ENCODE measurements around the gene SOS2.

The SOS2 gene

DNA sequence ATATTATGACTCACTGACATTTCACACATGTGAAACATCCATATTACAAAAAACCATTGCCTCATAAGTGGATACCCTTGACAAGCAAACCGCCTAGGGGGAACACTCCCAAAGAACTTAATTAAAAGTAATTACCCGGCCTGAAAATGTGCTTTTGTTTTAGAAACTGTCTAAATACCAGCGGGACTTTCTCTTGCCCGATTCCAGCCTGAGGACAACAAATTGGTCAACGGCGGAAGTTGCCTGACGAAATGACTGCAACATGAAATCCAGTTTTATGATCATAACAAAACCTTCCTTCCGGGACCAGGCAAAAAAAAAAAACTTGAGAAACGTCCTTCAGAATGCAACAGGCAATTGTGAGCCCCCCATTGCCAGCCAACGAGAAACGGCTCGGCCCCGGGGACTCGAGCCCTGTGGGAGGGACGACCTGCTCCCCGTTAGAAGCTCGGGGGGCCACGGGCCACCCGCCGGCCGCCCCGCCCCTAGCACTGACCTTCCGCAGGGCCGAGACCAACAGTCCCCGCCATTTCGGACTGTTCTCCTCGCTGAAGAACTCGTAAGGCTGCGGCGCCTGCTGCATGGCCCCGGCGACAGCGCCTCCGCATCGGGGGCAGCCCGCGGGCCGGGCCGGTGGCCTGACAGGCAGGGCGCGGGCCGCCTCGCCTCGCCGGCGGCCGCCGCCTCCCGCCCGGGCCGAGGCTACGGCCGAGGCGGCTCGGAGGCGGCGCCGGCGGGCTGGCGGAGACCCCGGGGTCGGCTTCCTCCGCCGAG, 490 bp downstream of the SOS2 start:
- no peak for TF ChIP-seq CTCF (IDR thresholded peaks at IDR 0.05; ENCODE audit: low read depth, low read length)
- peak; percentile 66 to 70 for DNase-seq (ENCODE audit: low read depth in 2 of 2)
- peak overlapping the region; percentile 75 to 83 for H3K4me3 ChIP-seq (replicated peaks in 1 of 2; ENCODE audit: low read depth in 2 of 2, low read length in 2 of 2)

- no peak for DNase-seq (ENCODE audit: low read depth in 2 of 2)
- H3K4me3 ChIP-seq (replicated peaks in 1 of 2; ENCODE audit: low read depth in 2 of 2, low read length in 2 of 2), result peak overlapping the region; percentile 75 to 83
- TF ChIP-seq CTCF (IDR thresholded peaks at IDR 0.05; ENCODE audit: low read depth, low read length), result no peak
Measured at GRCh38 chr14:50230401-50230700, 1.0 kb downstream of the SOS2 start.

- no peak for DNase-seq (ENCODE audit: low read depth in 2 of 2)
- no peak for TF ChIP-seq CTCF (IDR thresholded peaks at IDR 0.05; ENCODE audit: low read depth, low read length)
- peak overlapping the region; percentile 75 to 83 for H3K4me3 ChIP-seq (replicated peaks in 1 of 2; ENCODE audit: low read depth in 2 of 2, low read length in 2 of 2)
Measured at GRCh38 chr14:50229681-50230080, 1.7 kb downstream of the SOS2 start.

- H3K4me3 ChIP-seq (replicated peaks in 1 of 2; ENCODE audit: low read depth in 2 of 2, low read length in 2 of 2), result no peak overlapping the region
- DNase-seq (ENCODE audit: low read depth in 2 of 2), result no peak
- TF ChIP-seq CTCF (IDR thresholded peaks at IDR 0.05; ENCODE audit: low read depth, low read length), result no peak
Measured at GRCh38 chr14:50228313-50228712, 3.1 kb downstream of the SOS2 start.

DNA sequence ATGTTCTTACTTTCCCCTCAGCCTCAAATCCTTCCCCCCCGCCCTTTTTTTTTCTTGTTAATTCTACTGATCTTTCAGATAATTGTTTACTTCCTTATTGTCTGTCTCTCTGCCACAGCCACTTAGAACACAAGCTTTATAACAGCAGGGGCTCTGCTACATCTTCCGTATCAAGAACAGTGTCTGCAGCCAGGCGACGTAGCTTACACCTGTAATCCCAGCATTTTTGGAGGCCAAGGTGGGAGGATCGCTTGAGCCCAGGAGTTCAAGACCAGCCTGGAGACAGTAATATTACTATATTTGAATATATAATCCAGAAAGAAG, 5.4 kb downstream of the SOS2 start:
- no peak overlapping the region for H3K4me3 ChIP-seq (replicated peaks in 1 of 2; ENCODE audit: low read depth in 2 of 2, low read length in 2 of 2)
- TF ChIP-seq CTCF (IDR thresholded peaks at IDR 0.05; ENCODE audit: low read depth, low read length), result no peak
- DNase-seq (ENCODE audit: low read depth in 2 of 2), result no peak

GRCh38 chr14:50225067-50225973, 6.1 kb downstream of the SOS2 start:
- no peak for TF ChIP-seq CTCF (IDR thresholded peaks at IDR 0.05; ENCODE audit: low read depth, low read length)
- H3K4me3 ChIP-seq (replicated peaks in 1 of 2; ENCODE audit: low read depth in 2 of 2, low read length in 2 of 2), result no peak overlapping the region
- peak; percentile 89 to 91 for DNase-seq (ENCODE audit: low read depth in 2 of 2)

All from cardiac fibroblast (primary cell).